K562 (cell line): ENCODE results near the gene AKT2. TPM values are rescaled to one million over a fixed set of nuclear protein-coding genes. Genes with fewer than 3 reads are reported as not detected.

Experiments used
- ADNP ChIP-seq: fragments of 200-800 bp; sonication (Bioruptor generic); IDR thresholded peaks from 2 replicates; pipeline ENCODE4 v1.6.1; 2016; ENCODE audit warnings: missing genetic modification characterization, missing compliant biosample characterization
- CHD4 ChIP-seq: fragments of 200-600 bp; sonication (generic); IDR thresholded peaks from 3 replicates; pipeline ENCODE4 v1.6.1; 2012; ENCODE audit warnings: low read depth, mild to moderate bottlenecking, mixed read lengths, low read length, inconsistent platforms; ENCODE audit not compliant: insufficient read depth, insufficient replicate concordance, poor library complexity, severe bottlenecking
- ESRRB ChIP-seq: fragments of 250-450 bp; sonication (Bioruptor Pico); IDR thresholded peaks from 2 replicates; pipeline ENCODE4 v1.5.0; 2020; ENCODE audit warnings: mild to moderate bottlenecking, moderate library complexity, borderline replicate concordance
- HDAC6 ChIP-seq: IDR thresholded peaks from 2 replicates; pipeline ENCODE4 v1.6.1; 2012; ENCODE audit warnings: low read depth, mild to moderate bottlenecking, control low read depth, inconsistent platforms, low read length, moderate library complexity
- HLTF ChIP-seq: fragments of 450-650 bp; IDR thresholded peaks from 2 replicates; pipeline ENCODE4 v1.6.1; 2016
- LEF1 ChIP-seq: fragments of 450-650 bp; IDR thresholded peaks from 2 replicates; pipeline ENCODE4 v1.6.1; 2016; ENCODE audit warnings: mild to moderate bottlenecking
- MCM3 ChIP-seq: fragments of 450-650 bp; IDR thresholded peaks from 2 replicates; pipeline ENCODE4 v1.6.1; 2016
- MEF2A ChIP-seq: IDR thresholded peaks from 2 replicates; pipeline ENCODE4 v1.6.1; 2011; ENCODE audit warnings: low read depth, mild to moderate bottlenecking, low read length, moderate library complexity; ENCODE audit not compliant: control insufficient read depth
- NR4A1 ChIP-seq, 2 experiments: fragments of 250-450 bp in 1 of 2; fragments of 450-650 bp in 1 of 2; sonication (Bioruptor Pico) in 1 of 2; IDR thresholded peaks; 2 replicates each; pipeline versions ENCODE4 v1.4.0 to v1.6.1; 2016 to 2020; ENCODE audit warnings: mild to moderate bottlenecking in 2 of 2, missing compliant biosample characterization in 1 of 2, missing genetic modification characterization in 1 of 2, moderate library complexity in 1 of 2
- PML ChIP-seq: IDR thresholded peaks from 2 replicates; pipeline ENCODE4 v1.6.1; 2012; ENCODE audit warnings: low read length, inconsistent platforms
- POLR2AphosphoS2 ChIP-seq: IDR thresholded peaks from 2 replicates; pipeline ENCODE4 v1.6.1; 2012; ENCODE audit warnings: low read length, improper control_type of control experiment
- POLR2G ChIP-seq: fragments of 200-400 bp; formaldehyde crosslinking; IDR thresholded peaks from 2 replicates; pipeline ENCODE4 v1.6.1; 2017; ENCODE audit warnings: low read depth, mild to moderate bottlenecking, antibody characterized with exemption, low read length, moderate library complexity
- PURB ChIP-seq: sonication (generic); formaldehyde crosslinking; IDR thresholded peaks from 2 replicates; pipeline ENCODE4 v1.9.0; 2021; ENCODE audit warnings: low read depth, mild to moderate bottlenecking, missing genetic modification reagents
- RAD51 ChIP-seq: fragments of 450-650 bp; IDR thresholded peaks from 2 replicates; pipeline ENCODE4 v1.7.1; 2016; ENCODE audit warnings: low read depth, mild to moderate bottlenecking, borderline replicate concordance
- SAFB ChIP-seq: fragments of 200-400 bp; formaldehyde crosslinking; IDR thresholded peaks from 2 replicates; pipeline ENCODE4 v1.6.1; 2017; ENCODE audit warnings: low read depth, low read length, borderline replicate concordance
- SMAD3 ChIP-seq: fragments of 450-650 bp; formaldehyde crosslinking; conservative IDR thresholded peaks from 2 replicates; pipeline ENCODE4 v1.4.0; 2020; ENCODE audit warnings: mild to moderate bottlenecking
- SNRNP70 ChIP-seq: fragments of 200-400 bp; formaldehyde crosslinking; optimal IDR thresholded peaks from 2 replicates; pipeline ENCODE3; 2017; ENCODE audit warnings: low read depth, low read length
- TARDBP ChIP-seq: fragments of 450-650 bp; IDR thresholded peaks from 2 replicates; pipeline ENCODE4 v1.6.1; 2016
- ZFP30 ChIP-seq: fragments of 250-450 bp; sonication (Bioruptor Pico); IDR thresholded peaks from 2 replicates; pipeline ENCODE4 v1.8.0; 2022; ENCODE audit warnings: moderate library complexity, mild to moderate bottlenecking, inconsistent platforms, borderline replicate concordance
- ZNF121 ChIP-seq: sonication (generic); formaldehyde crosslinking; conservative IDR thresholded peaks from 2 replicates; pipeline ENCODE4 v1.8.0; 2022; ENCODE audit warnings: missing genetic modification reagents
- ZNF140 ChIP-seq: fragments of 250-450 bp; sonication (Bioruptor Pico); IDR thresholded peaks from 2 replicates; pipeline ENCODE4 v1.8.0; 2021; ENCODE audit warnings: moderate library complexity, mild to moderate bottlenecking, inconsistent platforms
- ZNF197 ChIP-seq: fragments of 200-800 bp; sonication (Bioruptor generic); IDR thresholded peaks from 2 replicates; pipeline ENCODE4 v1.6.1; 2016; ENCODE audit warnings: low read depth, missing genetic modification characterization, missing compliant biosample characterization
- ZNF589 ChIP-seq: fragments of 200-800 bp; sonication (Bioruptor generic); IDR thresholded peaks from 2 replicates; pipeline ENCODE4 v1.6.1; 2016; ENCODE audit warnings: low read depth, missing genetic modification characterization, missing compliant biosample characterization
- polyA plus RNA-seq, 8 experiments: library from polyadenylated mRNA; depleted of rRNA in 4 of 8; stranded (reverse) in 5 of 8; unstranded in 3 of 8; fragments of >200 nt; fragmentation: Nextera tagmentation in 2 of 8; fragmentation: Illumina TruSeq in 1 of 8; extraction: Ambion mirVana in 2 of 8; extraction: Trizol in 1 of 8; gene quantifications; 2 replicates each; pipeline versions ENCODE4 v1.2.1 to v1.2.3, GENCODE V29; 2011 to 2014; ENCODE audit warnings: inconsistent platforms in 1 of 8, missing spikeins in 1 of 8
- total RNA-seq, 7 experiments: library from RNA; depleted of rRNA in 6 of 7; stranded (reverse); fragments of >200 nt in 6 of 7; fragmentation: Illumina TruSeq in 2 of 7; extraction: Trizol in 2 of 7; gene quantifications; 2 replicates each; pipeline versions ENCODE4 v1.2.1 to v1.2.3, GENCODE V29; 2011 to 2021; ENCODE audit warnings: low replicate concordance in 1 of 7
- TF ChIP-seq, protein P1 (sequence below): fragments of 250-450 bp; sonication (Bioruptor Pico); IDR thresholded peaks from 2 replicates; pipeline ENCODE4 v1.8.0; 2021; ENCODE audit warnings: mild to moderate bottlenecking, moderate library complexity
- TF ChIP-seq, protein P2 (sequence below): fragments of 450-650 bp; formaldehyde crosslinking; IDR thresholded peaks from 2 replicates; pipeline ENCODE4 v1.4.0; 2022; ENCODE audit warnings: missing genetic modification characterization
- TF ChIP-seq, protein P3 (sequence below): sonication (generic); formaldehyde crosslinking; IDR thresholded peaks from 2 replicates; pipeline ENCODE4 v1.8.1; 2022; ENCODE audit warnings: missing genetic modification reagents

AKT2 gene
- total and polyA plus RNA-seq, 9 of the 15 experiments (the other 6 are each of a cell fraction or from before 2014, with no cell fraction given) = 1.1 to 132 (median 67.7) TPM

DNA sequence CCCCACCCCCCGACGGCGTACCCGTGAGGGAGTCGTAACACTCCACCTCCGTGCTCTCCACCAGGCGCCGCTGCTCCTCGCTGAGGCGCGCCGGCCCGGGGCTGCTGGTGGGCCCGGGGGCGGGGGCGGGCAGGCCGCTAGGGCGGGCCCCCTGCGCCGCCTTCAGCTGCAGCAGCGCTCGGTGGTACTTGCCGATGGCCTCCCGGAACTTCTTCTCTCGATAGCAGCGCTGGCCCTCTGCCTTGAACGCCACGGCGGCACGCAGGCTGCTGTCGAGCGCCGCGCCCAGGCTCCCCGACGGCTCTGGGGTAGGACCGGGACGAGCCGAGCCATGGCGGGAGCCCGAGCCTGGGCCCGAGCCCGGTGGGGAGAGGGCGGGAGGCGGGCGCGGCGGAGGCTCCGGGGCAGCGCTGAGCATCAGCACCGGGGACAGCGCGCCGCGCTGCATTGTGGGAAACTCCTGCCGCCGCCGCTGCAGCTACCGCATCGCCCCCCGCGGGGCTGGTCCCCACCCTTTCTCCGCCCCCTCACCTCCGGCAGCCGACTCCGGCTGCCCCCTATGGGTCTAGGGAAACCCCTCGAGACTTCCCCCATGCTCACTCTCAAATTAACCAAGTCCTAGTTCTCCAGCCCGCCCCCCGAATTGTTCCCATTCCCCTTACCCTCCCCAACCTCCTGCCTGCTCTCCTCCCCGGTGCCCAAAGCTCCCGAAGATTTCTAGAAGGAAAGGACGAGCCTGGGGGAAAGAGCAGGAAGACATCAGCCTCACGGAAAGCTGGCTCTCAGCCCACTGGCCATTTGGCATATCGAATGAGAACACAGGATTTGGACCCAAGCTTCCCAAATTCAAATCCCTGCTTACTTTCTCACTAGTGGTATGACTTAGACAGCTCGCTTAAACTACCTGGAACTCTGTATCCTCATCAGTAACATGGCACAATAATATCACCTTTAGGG, 66.9 kb downstream of the AKT2 start, which contains the start of gene TTC9B (continued):
- TF ChIP-seq ESRRB (CRISPR knock-in tag) (no peak), PML (no peak), CHD4 (no peak), MCM3 (no peak), SNRNP70 (no peak), ADNP (tag) (no peak), ZFP30 (no peak), HDAC6 (no peak), SMAD3 (CRISPR knock-in tag) (no peak), LEF1 (no peak), HLTF (no peak), ZNF197 (CRISPR knock-in tag) (no peak), ZNF589 (CRISPR knock-in tag) (no peak), MEF2A (no peak), SAFB (no peak), TARDBP (no peak), NR4A1 (CRISPR knock-in tag; IDR thresholded peaks at IDR 0.05) (no peak), NR4A1 (tag; IDR thresholded peaks at IDR 0.05) (no peak), POLR2G (no peak; the same call in 1 of the 2 replicates), PURB (CRISPR knock-in tag) (no peak), ZNF121 (CRISPR knock-in tag) (no peak), RAD51 (no peak), ZNF140 (CRISPR knock-in tag) (no peak), POLR2AphosphoS2 (no peak)
- TF ChIP-seq, protein P1, sequence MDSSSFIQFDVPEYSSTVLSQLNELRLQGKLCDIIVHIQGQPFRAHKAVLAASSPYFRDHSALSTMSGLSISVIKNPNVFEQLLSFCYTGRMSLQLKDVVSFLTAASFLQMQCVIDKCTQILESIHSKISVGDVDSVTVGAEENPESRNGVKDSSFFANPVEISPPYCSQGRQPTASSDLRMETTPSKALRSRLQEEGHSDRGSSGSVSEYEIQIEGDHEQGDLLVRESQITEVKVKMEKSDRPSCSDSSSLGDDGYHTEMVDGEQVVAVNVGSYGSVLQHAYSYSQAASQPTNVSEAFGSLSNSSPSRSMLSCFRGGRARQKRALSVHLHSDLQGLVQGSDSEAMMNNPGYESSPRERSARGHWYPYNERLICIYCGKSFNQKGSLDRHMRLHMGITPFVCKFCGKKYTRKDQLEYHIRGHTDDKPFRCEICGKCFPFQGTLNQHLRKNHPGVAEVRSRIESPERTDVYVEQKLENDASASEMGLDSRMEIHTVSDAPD (CRISPR knock-in tag) = no peak
- TF ChIP-seq, protein P2, sequence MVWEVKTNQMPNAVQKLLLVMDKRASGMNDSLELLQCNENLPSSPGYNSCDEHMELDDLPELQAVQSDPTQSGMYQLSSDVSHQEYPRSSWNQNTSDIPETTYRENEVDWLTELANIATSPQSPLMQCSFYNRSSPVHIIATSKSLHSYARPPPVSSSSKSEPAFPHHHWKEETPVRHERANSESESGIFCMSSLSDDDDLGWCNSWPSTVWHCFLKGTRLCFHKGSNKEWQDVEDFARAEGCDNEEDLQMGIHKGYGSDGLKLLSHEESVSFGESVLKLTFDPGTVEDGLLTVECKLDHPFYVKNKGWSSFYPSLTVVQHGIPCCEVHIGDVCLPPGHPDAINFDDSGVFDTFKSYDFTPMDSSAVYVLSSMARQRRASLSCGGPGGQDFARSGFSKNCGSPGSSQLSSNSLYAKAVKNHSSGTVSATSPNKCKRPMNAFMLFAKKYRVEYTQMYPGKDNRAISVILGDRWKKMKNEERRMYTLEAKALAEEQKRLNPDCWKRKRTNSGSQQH (CRISPR knock-in tag) = no peak
- TF ChIP-seq, protein P3, sequence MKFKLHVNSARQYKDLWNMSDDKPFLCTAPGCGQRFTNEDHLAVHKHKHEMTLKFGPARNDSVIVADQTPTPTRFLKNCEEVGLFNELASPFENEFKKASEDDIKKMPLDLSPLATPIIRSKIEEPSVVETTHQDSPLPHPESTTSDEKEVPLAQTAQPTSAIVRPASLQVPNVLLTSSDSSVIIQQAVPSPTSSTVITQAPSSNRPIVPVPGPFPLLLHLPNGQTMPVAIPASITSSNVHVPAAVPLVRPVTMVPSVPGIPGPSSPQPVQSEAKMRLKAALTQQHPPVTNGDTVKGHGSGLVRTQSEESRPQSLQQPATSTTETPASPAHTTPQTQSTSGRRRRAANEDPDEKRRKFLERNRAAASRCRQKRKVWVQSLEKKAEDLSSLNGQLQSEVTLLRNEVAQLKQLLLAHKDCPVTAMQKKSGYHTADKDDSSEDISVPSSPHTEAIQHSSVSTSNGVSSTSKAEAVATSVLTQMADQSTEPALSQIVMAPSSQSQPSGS = no peak
